ENCODE results near the gene SAMD8.

Gene SAMD8

DNA sequence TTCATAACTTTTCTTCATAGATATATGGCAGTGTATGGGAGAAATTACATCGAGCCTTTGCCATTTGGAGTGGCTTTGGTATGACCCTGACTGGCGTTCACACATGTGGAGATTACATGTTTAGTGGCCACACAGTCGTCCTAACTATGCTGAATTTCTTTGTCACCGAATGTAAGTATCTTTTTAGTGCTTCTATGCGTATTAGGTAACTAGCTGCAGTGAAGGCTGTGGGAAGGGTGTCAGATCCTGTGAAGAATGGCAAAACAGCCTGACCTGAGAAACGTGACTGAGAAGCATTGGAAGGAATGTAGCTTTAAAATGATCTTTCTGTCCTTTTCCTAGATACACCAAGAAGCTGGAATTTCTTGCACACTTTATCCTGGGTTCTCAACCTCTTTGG, 64.6 kb downstream of the SAMD8 start:
- Mint-ChIP-seq H3K4me3 (no peak overlapping the region), H3K36me3 (ENCODE audit: low read depth) (peaks cover 30% of the 10 kb centered on the region), H3K9me3 (no peaks in the 10 kb centered on the region), H3K4me1 (no peaks in the 10 kb centered on the region), H3K27me3 (ENCODE audit: low read depth, poor library complexity) (no peaks in the 10 kb centered on the region), H3K27ac (peak overlapping the region; percentile 47)
- DNase-seq: no peak
- TF ChIP-seq, protein P1, sequence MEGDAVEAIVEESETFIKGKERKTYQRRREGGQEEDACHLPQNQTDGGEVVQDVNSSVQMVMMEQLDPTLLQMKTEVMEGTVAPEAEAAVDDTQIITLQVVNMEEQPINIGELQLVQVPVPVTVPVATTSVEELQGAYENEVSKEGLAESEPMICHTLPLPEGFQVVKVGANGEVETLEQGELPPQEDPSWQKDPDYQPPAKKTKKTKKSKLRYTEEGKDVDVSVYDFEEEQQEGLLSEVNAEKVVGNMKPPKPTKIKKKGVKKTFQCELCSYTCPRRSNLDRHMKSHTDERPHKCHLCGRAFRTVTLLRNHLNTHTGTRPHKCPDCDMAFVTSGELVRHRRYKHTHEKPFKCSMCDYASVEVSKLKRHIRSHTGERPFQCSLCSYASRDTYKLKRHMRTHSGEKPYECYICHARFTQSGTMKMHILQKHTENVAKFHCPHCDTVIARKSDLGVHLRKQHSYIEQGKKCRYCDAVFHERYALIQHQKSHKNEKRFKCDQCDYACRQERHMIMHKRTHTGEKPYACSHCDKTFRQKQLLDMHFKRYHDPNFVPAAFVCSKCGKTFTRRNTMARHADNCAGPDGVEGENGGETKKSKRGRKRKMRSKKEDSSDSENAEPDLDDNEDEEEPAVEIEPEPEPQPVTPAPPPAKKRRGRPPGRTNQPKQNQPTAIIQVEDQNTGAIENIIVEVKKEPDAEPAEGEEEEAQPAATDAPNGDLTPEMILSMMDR (IDR thresholded peaks at IDR 0.05): no peak

DNA sequence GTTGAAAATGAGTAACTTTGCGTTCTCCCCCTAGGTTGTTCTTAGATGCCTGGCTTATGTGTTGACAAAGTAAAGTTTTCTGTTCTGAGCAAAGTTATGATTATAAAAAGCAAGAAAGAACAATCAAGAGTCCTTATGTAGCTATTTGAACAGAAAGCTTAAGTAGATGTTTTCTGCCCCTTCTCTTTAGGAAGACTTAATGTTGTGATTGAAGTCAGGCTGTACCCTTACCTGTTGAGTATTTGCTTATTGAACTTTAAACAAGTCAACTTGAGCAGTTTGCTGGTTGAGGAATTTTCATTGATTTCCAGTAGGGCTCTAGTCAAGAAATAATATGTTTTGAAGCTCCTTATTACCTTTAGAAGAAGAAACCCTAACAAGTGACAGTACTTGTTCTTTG, 65.3 kb downstream of the SAMD8 start:
- TF ChIP-seq, protein P1 (IDR thresholded peaks at IDR 0.05): no peak
- no peaks in the 10 kb centered on the region for H3K27me3 Mint-ChIP-seq (ENCODE audit: low read depth, poor library complexity)
- no peak overlapping the region for H3K27ac Mint-ChIP-seq
- H3K9me3 Mint-ChIP-seq: no peaks in the 10 kb centered on the region
- H3K36me3 Mint-ChIP-seq (ENCODE audit: low read depth): peaks cover 37% of the 10 kb centered on the region
- no peaks in the 10 kb centered on the region for H3K4me1 Mint-ChIP-seq
- H3K4me3 Mint-ChIP-seq: no peak overlapping the region
- no peak for DNase-seq

DNA sequence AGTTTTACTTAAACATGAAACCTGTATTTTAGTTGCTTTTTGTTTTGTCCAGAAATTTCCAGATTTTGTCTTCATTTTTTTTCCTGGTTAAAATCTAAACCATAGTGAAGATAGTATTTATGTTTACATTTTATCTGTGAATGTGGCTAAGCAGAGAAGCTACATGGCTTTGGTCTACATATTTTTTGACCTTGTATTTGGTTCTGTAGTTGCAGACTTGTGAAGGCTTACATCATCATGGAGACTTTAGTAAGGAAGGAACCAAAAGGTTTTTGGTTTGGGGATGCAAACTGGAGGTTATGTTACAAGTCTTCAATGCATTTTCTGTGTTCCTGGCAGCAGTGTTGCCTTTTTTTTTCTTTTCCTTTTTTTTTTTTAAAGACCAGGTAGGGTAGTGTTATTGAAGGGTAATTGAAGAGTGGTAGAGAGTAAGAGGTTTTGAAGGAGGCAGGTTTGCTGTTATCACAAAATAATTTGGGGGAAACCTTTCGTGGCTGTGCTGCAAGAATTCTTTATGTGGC, 68.3 kb downstream of the SAMD8 start:
- no peak for DNase-seq
- no peaks in the 10 kb centered on the region for H3K9me3 Mint-ChIP-seq
- TF ChIP-seq, protein P1 (IDR thresholded peaks at IDR 0.05): no peak
- H3K4me1 Mint-ChIP-seq: no peaks in the 10 kb centered on the region
- H3K36me3 Mint-ChIP-seq (ENCODE audit: low read depth): peaks cover 39% of the 10 kb centered on the region
- H3K27me3 Mint-ChIP-seq (ENCODE audit: low read depth, poor library complexity): no peaks in the 10 kb centered on the region
- no peak overlapping the region for H3K4me3 Mint-ChIP-seq
- H3K27ac Mint-ChIP-seq: no peak overlapping the region

DNA sequence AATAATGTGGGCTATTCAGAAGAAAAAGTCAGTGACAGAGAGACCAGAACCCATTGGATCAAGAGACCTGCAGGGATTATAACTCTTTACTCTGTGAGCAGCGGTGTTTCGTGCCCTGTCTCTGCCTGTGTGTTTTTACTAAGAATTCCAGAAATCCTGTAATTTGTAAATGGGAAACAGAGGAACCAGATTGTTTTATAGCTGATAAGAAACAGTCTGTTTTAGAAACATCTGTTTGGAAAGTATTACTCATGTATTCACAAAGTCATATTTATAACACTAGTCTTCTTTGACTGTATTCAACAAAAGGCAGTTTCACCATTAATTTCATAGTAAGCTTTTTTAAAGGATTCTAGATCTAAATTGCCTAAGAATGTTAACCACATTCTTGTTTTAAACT, 69.1 kb downstream of the SAMD8 start:
- Mint-ChIP-seq H3K9me3 (no peaks in the 10 kb centered on the region), H3K4me3 (no peak overlapping the region), H3K27me3 (ENCODE audit: low read depth, poor library complexity) (no peaks in the 10 kb centered on the region), H3K36me3 (ENCODE audit: low read depth) (peaks cover 34% of the 10 kb centered on the region), H3K4me1 (no peaks in the 10 kb centered on the region), H3K27ac (no peak overlapping the region)
- TF ChIP-seq, protein P1 (IDR thresholded peaks at IDR 0.05): no peak
- no peak for DNase-seq

DNA sequence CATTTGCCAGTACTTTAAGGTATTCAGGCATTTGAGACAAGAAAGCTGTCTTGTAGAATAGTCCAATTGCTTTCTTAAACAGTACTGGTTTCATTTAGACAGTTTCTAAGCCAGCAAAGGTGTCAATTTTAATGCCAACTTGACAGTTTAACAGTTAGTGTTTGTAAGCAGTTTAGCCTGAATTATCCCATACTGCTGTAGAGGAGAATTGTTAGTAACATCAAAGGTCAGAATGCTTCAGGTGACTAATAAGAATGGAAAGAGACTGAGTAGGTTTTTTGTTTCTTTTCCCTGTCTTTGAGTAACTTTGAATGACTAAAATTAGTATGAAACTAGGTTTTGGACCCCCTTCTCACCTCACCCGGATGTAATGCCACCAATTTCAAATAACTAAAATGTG, 69.6 kb downstream of the SAMD8 start:
- Mint-ChIP-seq H3K9me3 (no peaks in the 10 kb centered on the region), H3K4me1 (peaks cover 3% of the 10 kb centered on the region), H3K4me3 (no peak overlapping the region), H3K27ac (no peak overlapping the region), H3K27me3 (ENCODE audit: low read depth, poor library complexity) (no peaks in the 10 kb centered on the region), H3K36me3 (ENCODE audit: low read depth) (peaks cover 31% of the 10 kb centered on the region)
- TF ChIP-seq, protein P1 (IDR thresholded peaks at IDR 0.05): no peak
- DNase-seq: no peak

DNA sequence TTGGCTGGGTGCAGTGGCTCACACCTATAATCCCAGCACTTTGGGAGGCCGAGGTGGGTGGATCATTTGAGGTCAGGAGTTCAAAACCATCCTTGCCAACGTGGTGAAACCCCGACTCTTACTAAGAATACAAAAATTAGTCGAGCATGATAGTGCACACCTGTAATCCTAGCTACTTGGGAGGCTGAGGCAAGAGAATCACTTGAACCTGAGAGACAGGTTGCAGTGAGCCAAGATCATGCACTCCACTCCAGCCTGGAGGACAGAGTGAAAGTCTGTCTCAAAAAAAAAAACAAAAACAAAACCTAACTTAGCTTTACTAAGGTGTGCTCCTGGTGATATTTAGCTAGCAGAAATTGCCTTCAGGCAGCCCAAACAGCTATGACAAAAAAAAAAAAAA, 74.9 kb downstream of the SAMD8 start:
- peaks cover 15% of the 10 kb centered on the region for H3K4me1 Mint-ChIP-seq
- H3K9me3 Mint-ChIP-seq: no peaks in the 10 kb centered on the region
- no peak for DNase-seq
- H3K27me3 Mint-ChIP-seq (ENCODE audit: low read depth, poor library complexity): no peaks in the 10 kb centered on the region
- H3K27ac Mint-ChIP-seq: peak overlapping the region; percentile 27
- peaks cover 23% of the 10 kb centered on the region for H3K36me3 Mint-ChIP-seq (ENCODE audit: low read depth)
- TF ChIP-seq, protein P1 (IDR thresholded peaks at IDR 0.05): no peak
- H3K4me3 Mint-ChIP-seq: no peak overlapping the region
